Prostate gland (tissue), 2 donors: ENCODE data around the gene KAZN. TPM values are rescaled to one million over a fixed set of nuclear protein-coding genes. Genes with fewer than 3 reads are reported as not detected.

Source experiments
- DNase-seq: peaks from one replicate; pipeline ENCODE4 v3.0.0-alpha.2; 2019; ENCODE audit warnings: low spot score
- H3K27ac ChIP-seq, 2 donors: fragments of 200-600 bp; sonication (generic); 2 replicates each; pipeline ENCODE4 v1.5.1; 2017 to 2019
- H3K27me3 ChIP-seq: fragments of 200-600 bp; sonication (generic); replicated peaks from 2 replicates; pipeline ENCODE4 v1.5.1; 2019; ENCODE audit not compliant: insufficient read depth
- H3K36me3 ChIP-seq, 2 donors: fragments of 200-600 bp; sonication (generic); 1 replicate in 1 of 2; 2 replicates in 1 of 2; pipeline versions ENCODE4 v1.5.1 to v1.8.1; 2017 to 2019
- H3K4me1 ChIP-seq: fragments of 200-600 bp; sonication (generic); replicated peaks from 2 replicates; pipeline ENCODE4 v1.5.1; 2019
- H3K4me3 ChIP-seq, 2 donors: fragments of 200-600 bp; sonication (generic); 2 replicates each; pipeline ENCODE4 v1.5.1; 2017 to 2019
- H3K9me3 ChIP-seq: fragments of 200-600 bp; sonication (generic); 2 replicates; pipeline ENCODE4 v1.5.1; 2017
- CTCF ChIP-seq, 4 experiments: fragments of 200-600 bp in 2 of 4; fragments of 450-650 bp in 2 of 4; sonication (generic) in 2 of 4; IDR thresholded peaks; 1 replicate in 3 of 4; 2 replicates in 1 of 4; pipeline ENCODE4 v1.5.1; 2016 to 2019; ENCODE audit warnings: antibody characterized with exemption in 4 of 4, mild to moderate bottlenecking in 2 of 4, moderate library complexity in 2 of 4
- POLR2A ChIP-seq: fragments of 450-650 bp; IDR thresholded peaks from one replicate; pipeline ENCODE4 v1.6.1; 2016; ENCODE audit warnings: antibody characterized with exemption, mild to moderate bottlenecking
- POLR2AphosphoS5 ChIP-seq: sonication (generic); formaldehyde crosslinking; IDR thresholded peaks from one replicate; pipeline ENCODE4 v1.6.1; 2017; ENCODE audit warnings: antibody characterized with exemption
- WGBS: methylation state at CpG from one replicate; pipeline ENCODE4 v1.1.5; 2018; 5-methylcytosine and 5-hydroxymethylcytosine counted together
- intact Hi-C: fragments of 100-400 bp; cut with DNase I; formaldehyde crosslinking; loops from one replicate; pipeline ENCODE4 v1.14.2; 2022
- total RNA-seq, 2 donors: library from RNA; depleted of rRNA; stranded (reverse); fragments of >200 nt; gene quantifications; one replicate each; pipeline ENCODE4 v1.1.0, GENCODE V29; 2016

Gene KAZN
- total RNA-seq, 2 donors from 2014 or later: 8.3 to 12.7 TPM

GRCh38 chr1:14896381-14897079 is 298.0 kb downstream of the KAZN start:
- peaks cover 3% of the 10 kb centered on the region for H3K27me3 ChIP-seq
- no peak for TF ChIP-seq CTCF (IDR thresholded peaks at IDR 0.05)
- TF ChIP-seq POLR2AphosphoS5: no peak
- TF ChIP-seq POLR2A: no peak
- no peaks in the 10 kb centered on the region for H3K4me1 ChIP-seq
- no peaks in the 10 kb centered on the region for H3K36me3 ChIP-seq
- no peak overlapping the region for H3K27ac ChIP-seq
- no peak for DNase-seq
- no peak overlapping the region for H3K4me3 ChIP-seq
- H3K9me3 ChIP-seq: no peaks in the 10 kb centered on the region
- intact Hi-C loops: no loop called here
- 100% methylated on average over 3 of the region's 3 CpGs for WGBS

DNA sequence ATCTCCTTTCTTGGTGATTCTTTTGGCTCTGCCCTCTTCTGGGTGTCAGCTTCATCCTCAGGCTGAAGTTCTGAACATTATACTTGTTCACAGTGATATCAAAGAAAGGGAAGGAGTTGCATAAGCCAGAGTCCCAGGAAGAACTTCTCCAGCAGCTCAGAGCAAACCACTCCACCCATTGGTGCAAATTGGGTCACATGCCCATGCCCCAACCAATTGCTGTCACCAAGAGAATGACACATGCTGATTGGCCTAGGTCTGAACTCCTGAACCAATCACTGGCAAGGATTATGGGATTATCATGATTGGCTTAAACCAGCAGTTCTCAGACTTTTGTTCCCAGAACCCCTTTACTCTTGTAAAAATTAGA is 298.6 kb downstream of the KAZN start:
- H3K4me1 ChIP-seq: no peaks in the 10 kb centered on the region
- H3K9me3 ChIP-seq: no peaks in the 10 kb centered on the region
- intact Hi-C loops: no loop called here
- peaks cover 3% of the 10 kb centered on the region for H3K27me3 ChIP-seq
- no peak overlapping the region for H3K27ac ChIP-seq
- H3K4me3 ChIP-seq: no peak overlapping the region
- DNase-seq: no peak
- no peaks in the 10 kb centered on the region for H3K36me3 ChIP-seq
- TF ChIP-seq CTCF (IDR thresholded peaks at IDR 0.05): no peak
- TF ChIP-seq POLR2A: no peak
- no peak for TF ChIP-seq POLR2AphosphoS5

DNA sequence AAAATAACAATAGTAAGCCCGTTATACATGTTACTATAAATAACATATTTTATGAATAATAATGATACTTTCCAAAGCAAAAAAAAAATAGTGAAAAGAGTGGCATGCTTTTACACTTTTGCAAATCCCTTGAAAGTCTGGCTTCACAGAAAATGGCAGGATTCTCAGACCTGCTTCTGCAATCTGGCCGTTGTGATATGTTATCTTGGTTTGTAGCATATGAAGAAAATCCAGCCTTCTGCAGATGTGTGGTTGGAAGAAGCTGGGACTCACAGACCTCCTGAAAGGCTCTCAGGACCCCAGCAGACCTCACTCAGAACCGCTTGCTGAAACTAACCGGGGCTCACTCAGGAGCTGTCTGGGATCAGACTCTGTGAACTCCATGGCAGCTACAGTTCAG is 299.1 kb downstream of the KAZN start:
- Histone ChIP-seq H3K27ac (no peak overlapping the region), H3K9me3 (no peaks in the 10 kb centered on the region), H3K4me3 (no peak overlapping the region), H3K4me1 (no peaks in the 10 kb centered on the region), H3K27me3 (peaks cover 3% of the 10 kb centered on the region), H3K36me3 (no peaks in the 10 kb centered on the region)
- DNase-seq: no peak
- TF ChIP-seq CTCF (IDR thresholded peaks at IDR 0.05): no peak
- no peak for TF ChIP-seq POLR2AphosphoS5
- TF ChIP-seq POLR2A: no peak
- intact Hi-C loops: no loop called here
- WGBS: 85% methylated on average over 4 of the region's 4 CpGs

DNA sequence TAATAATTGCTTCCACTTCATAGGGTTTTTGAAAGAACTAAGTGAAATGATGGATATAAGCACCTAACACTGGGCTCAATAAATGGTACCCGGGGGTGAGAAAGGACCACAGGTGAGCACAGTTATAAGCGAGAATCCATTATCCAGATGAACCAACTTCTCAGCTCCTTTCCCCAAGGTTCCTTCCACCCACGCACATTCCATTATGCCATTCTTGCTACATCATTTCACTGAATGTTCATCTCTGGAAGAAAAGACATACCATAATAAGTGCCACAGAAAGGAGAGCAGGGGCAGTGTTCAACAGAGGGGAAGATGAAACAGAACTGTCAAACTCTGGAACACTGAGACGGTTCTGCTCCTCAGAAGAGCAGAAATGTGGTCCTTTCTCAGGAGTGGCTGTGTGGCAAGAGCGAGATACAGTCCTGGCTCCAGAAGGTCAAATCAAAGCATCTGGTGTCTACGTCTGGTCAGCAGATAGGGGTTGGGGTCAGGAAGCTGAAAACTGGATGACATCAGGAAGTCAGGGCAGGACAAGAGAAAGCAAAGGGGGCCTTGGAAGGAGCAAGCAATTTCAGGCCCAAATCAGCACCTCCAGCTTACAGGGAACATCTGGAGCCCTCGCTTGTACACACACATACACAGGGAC is 299.6 kb downstream of the KAZN start:
- no peak overlapping the region for H3K4me3 ChIP-seq
- intact Hi-C loops: no loop called here
- peaks cover 3% of the 10 kb centered on the region for H3K27me3 ChIP-seq
- DNase-seq: no peak
- H3K36me3 ChIP-seq: no peaks in the 10 kb centered on the region
- WGBS: 96% methylated on average over 7 of the region's 7 CpGs
- TF ChIP-seq CTCF (IDR thresholded peaks at IDR 0.05): no peak
- no peak for TF ChIP-seq POLR2A
- no peak for TF ChIP-seq POLR2AphosphoS5
- no peaks in the 10 kb centered on the region for H3K9me3 ChIP-seq
- no peak overlapping the region for H3K27ac ChIP-seq
- H3K4me1 ChIP-seq: no peaks in the 10 kb centered on the region

GRCh38 chr1:14899686-14900085 is 301.2 kb downstream of the KAZN start:
- TF ChIP-seq CTCF (IDR thresholded peaks at IDR 0.05): no peak
- TF ChIP-seq POLR2A: no peak
- no peak for TF ChIP-seq POLR2AphosphoS5
- 55% methylated on average over 11 of the region's 11 CpGs for WGBS
- DNase-seq: no peak
- Histone ChIP-seq H3K27me3 (no peaks in the 10 kb centered on the region), H3K9me3 (no peaks in the 10 kb centered on the region), H3K27ac (no peak overlapping the region), H3K4me3 (no peak overlapping the region), H3K36me3 (no peaks in the 10 kb centered on the region), H3K4me1 (no peaks in the 10 kb centered on the region)
- intact Hi-C loops: no loop called here
